Measurements from ENCODE around the gene RTN1.
A peak's percentile ranks its signal among the peaks of the same experiment; 100 is the strongest.
"Not testable (repeated sequence)": the region's sequence is repeated elsewhere in the genome, so short reads cannot be mapped to it uniquely, and the experiment has no call there.

RTN1 gene

DNA sequence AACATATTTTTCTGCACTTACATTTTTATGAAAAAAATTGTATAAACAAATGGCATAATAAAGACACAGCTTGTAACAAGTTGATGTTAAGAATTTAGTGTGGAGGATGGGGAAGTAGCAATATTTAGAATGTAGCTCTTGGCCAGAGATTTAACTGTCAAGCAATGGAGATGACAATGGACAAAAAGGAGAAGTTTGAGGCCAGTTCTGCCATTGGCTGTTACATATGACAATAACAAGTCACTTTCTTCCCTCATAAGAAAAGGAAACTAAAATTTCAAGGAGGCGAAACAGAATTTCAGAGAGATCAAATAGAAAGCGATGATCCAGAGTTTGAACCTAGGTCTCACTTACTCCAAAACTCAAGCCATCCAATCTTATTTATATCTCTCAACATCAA, 171.1 kb downstream of the RTN1 start:
- DNase-seq = no peak

DNA sequence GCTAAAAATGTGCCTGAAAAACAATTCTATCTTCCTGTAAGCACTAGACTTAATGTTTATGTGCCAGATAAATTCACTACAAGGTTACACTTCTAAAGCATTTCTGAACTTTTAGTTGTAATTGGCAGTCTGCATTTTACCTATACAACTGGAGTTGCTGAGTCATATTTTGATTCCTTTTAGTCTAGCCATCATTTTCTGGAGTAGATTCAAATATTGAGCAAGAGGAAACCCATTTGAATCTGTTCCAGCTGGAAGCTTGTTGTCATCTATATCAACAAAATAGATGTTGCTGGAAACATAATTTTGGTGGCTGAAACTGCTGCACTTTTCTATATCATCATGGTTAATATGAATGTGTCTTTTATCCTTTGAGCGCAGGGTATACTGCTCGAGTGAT, 171.8 kb downstream of the RTN1 start:
- no peak for DNase-seq

DNA sequence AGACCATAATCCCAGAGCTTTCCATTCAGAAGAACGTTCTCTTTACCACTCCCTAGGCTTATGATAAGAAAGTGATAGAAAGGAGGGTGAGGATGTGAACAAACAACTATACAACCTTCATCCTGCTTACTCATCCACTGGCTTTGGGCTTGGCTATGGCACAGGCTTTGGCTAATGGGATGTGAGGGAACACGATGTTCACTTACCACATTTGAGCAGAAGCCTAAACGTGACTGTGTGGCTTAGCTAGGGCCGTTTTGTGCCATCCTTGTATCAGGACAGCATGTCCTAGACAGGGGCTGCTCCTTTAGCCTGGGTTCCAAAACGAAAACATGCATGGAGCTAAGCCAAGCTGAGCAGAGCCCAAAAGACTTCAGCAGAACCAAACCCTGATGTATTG, 175.4 kb downstream of the RTN1 start:
- DNase-seq = no peak

DNA sequence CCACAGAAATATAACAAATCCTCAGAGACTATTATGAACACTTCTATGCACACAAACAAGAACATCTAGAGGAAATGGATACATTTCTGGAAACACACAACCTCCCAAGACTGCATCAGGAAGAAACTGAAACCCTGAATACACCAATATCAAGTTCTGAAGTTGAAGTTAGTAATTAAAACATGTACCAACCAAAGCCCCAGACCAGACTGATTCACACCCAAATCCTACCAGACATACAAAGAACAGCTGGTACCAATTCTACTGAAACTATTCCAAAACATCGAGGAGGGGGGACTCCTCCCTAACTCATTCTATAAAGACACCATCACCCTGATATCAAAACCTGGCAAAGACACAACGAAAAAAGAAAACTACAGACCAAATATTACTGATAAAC, 179.3 kb downstream of the RTN1 start:
- DNase-seq = no peak

DNA sequence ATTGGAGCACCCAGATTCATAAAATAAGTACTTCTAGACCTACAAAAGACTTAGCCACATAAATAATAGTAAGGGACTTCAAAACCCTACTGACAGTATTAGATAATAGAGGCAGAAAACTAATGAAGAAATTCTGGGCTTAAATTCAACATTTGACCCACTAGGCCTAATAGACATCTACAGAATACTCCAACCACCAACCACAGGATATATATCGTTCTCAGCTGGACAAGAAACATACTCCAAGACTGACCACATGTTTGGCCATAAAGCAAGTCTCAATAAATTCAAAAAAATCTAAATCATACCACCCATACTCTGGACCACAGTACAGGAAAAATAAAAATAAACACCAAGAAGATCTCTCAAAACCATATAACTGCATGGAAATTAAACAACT, 180.2 kb downstream of the RTN1 start:
- DNase-seq = no peak

DNA sequence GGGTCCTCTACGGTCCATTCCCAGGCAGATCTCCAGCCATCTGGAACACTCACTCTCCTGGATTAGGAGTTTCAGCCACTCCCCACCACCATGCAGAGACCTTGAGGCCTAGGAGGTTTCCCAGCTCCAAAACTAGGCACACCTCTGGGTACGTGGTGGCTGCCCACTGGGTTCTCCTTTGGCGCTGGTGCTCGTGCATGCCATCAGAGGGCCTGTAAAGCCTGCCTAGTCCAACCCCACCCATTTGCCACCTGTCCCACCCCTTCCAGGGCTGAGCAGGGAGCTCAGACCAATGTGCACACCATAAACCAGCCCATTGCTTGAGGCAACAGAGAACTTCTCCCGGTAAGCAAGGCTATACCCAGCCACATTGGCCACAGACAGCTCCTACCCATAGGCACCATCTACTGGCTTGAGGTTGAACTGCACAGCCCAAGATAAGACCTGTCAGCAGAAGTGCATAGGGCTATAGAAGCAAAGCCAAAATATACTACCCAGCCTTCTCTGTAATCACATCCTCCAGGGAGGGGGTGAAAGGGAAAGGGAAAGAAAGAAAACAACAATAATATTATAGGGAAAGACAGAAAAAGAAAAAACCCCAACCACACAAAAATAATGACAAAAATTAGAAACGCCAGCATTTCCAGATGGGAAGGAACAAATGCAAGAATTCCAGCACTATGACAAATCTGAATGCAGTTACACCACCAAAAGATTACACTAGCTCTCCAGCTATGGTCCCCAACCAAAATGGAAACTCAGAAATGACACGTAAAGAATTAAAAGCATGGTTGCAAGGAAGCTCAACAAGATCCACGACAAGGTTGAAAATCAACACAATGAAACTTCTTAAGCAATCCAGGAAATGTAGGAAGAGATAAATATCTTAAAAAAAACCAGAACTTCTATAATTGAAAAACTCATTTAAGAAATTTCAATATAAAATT, 182.1 kb downstream of the RTN1 start:
- DNase-seq = peak; percentile 37

DNA sequence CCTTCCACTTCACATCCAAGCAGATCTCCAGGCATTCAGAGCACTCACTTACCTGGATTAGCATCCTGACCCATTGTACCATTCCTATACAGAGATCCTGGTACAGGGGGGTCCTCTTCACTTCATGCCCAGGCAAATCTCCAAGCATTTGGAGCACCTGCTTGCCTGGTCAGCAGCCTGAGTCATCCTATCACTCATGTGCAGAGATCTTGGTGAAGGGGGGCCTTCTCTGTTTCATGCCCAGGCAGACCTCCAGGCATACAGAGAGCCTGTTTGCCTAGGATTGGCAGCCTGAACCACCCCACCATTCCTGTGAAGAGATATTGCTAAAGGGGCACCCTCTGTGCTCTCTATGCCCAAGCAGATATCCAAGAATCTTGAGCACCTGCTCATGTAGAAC, 182.9 kb downstream of the RTN1 start:
- DNase-seq = no peak

DNA sequence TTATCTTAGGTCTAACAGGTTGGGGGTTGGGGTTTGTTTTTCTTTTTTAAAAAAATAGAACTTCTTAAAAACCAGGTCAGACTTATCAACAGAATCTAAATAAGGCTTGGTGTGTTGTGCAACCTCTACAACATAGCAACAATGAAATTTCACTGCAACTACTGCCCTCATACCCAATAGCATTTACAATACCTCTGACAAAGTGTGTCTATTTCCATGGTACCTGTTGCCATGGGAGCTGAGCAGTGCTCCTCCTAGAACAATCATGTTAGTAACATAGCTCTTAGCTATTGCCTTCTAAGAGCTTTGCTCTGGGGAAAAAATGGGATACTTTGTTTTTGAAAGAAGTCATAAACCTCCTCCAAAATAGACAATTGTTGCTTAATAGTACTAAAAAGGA, 190.7 kb downstream of the RTN1 start:
- DNase-seq = no peak

DNA sequence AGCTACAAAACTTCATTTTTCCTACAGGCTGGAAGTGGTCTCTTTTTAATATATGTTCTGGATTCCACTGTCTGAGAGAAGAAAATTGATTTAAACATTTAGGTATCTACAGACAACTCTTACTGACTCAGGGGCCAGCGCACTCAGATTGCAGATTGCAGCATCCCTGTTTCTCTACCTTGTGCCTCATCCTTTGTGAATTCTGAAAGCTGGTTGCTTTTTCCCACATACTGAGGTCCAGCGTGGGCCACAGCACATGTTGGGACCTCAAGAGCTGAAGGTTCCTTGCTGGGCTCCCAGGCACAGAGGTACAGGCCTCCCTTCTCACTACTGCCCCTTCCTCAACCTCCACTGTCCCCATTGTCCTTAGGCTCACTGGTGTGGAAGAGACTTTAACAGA, 192.2 kb downstream of the RTN1 start:
- no peak for DNase-seq

DNA sequence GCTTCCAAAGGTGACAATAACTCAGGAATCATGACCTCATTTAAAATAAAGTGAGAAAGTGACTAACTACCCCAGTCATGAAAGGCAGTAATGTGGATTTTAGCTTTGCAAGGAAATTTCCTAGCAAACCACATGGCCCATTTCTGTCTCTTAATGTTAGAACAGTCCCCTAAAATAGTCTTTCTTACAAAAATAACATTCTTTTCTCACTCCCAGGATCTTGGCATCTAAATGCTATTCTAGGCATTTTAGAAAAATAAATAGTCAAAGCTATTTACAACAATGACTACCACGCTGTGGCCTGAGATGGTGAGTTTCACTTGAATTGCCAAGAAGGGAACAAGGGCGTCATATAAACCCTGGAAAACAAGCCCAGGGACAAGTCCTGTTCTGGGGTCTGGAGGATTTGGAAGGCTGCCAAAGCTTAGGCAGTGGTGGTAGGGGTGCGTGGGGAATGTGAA, 192.8 kb downstream of the RTN1 start:
- DNase-seq = no peak

DNA sequence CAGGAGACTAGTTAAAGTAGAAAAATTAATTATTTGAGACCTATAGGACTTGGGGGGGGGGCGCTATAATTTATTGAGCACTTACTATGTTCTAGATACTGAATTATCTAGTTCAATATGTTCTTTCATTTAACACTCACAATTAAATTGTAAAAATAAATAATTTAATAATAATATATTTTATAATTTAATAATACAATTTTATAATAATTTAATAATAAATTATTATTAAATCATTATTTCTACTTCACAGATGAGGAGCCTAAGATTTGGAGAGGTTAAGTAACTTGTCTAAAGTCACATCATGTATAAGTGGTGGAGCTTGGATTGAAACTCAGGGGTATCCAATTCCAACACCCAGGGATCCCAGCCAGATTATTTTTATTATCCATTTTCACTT, 195.2 kb downstream of the RTN1 start:
- DNase-seq = no peak

DNA sequence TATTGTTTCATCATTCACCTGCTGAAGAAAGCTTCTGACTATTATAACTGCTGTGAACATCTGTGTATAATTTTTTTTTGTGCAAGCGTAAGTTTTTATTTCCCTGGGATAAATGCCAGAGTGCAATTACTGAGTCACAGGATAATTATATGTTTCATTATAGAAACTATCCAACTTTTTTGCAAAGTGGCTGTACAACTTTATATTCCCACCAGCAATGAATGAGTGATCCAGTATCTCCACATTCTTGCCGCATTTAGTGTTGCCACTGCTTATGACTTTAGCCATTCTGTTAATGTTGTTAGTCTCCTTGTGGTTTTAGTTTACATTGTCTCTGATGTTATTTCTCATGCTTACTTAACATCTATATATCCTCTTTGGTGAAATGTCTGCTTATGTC, 205.8 kb downstream of the RTN1 start:
- DNase-seq = no peak

DNA sequence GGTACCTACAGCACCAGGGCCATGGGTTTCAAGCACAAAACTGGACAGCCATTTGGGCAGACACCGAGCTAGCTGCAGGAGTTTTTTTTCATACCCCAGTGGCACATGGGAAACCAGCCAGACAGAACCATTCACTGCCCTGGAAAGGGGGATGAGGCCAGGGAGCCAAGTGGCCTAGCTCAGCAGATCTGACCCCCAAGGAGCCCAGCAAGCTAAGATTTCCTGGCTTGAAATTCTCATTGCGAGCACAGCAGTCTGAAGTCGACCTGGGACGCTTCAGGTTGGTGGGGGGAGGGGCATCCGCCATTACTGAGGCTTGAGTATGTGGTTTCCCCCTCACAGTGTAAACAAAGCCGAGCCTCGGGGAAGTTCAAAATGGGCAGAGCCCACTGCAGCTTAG, 212.8 kb downstream of the RTN1 start:
- DNase-seq = no peak

DNA sequence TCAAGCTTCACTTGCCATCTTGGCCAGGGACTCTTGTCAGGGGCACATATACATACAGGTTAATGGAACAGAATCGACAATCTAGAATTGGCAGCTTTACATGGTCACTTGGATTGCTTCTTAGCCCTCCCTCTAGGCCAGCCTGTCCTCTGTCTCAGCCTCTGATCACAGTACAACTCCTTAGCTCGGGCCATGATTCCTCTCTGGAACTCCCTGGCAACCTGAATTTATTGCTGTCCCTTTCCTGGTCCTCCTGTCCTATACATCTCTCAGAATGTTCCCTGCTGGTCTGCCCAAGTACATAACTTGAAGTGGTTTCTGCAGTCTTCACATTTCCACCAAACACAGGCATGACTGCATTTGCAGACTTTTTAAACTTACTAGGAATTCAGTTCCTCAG, 214.1 kb downstream of the RTN1 start:
- no peak for DNase-seq

DNA sequence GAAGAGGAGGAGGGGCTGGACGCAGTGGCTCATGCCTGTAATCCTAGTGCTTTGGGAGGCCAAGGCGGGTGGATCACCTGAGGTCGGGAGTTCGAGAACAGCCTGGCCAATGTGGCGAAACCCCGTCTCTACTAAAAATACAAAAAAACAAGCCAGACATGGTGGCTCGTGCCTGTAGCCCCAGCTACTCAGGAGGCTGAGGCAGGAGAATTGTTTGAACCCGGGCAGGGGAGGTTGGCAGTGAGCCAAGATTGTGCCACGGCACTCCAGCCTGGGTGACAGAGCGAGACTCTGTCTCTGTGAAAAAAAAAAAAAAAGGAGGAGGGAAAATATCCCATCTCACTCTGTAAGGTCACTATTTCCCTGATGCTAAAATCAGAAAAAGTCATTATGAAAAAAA, 216.4 kb downstream of the RTN1 start:
- DNase-seq = not testable (repeated sequence)

DNA sequence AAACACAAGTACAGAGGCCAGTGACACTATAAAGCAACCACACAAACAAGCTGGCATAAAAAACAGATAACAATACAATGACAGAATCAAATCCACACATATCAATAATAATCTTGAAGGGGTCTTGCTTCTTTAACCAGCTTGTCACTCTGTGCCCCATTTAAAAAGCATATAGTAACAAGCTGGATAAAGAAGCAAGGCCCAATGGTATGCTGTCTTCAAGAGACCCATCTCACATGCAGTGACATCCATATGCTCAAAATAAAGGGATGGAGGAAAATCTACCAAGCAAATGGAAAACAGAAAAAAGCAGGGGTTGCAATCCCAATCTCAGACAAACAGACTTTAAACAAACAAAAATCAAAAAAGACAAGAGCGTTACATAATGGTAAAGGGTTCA, 223.7 kb downstream of the RTN1 start:
- DNase-seq = not testable (repeated sequence)

DNA sequence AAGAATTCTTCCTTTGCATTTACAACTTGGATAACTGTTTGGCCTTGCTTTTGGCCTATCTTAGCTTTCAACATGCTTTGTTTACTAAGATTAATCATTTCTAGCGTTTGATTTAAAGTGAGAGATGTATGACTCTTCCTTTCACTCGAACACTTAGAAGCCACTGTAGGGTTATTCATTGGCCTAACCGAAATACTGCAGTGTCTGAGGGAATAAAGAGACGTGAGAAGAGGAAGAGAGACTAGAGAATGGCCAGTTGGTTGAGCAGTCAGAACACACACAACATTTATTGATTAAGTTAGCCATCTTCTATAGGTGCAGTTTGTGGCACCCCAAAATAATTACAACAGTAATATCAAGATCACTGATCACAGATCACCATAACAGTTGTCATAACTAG, 231.7 kb downstream of the RTN1 start:
- no peak for DNase-seq

DNA sequence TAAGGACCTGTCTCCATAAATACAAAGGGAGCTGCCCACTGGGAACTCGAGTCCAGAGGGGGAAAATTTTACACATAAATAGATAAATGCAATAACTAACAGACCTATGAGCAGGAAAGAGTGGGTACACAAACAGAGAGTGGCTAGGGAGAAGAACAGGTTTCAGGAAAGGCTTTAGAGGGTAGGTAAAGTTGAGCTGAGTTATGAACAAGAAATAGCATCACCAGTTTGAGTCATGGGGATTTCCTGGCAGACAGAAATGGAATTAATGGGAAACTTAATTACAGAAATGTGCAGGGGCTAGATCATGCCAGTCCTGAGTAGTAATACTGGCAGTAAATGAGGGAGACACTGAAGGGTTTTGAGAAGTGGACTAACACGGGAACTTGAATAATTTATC, 236.0 kb downstream of the RTN1 start:
- no peak for DNase-seq

DNA sequence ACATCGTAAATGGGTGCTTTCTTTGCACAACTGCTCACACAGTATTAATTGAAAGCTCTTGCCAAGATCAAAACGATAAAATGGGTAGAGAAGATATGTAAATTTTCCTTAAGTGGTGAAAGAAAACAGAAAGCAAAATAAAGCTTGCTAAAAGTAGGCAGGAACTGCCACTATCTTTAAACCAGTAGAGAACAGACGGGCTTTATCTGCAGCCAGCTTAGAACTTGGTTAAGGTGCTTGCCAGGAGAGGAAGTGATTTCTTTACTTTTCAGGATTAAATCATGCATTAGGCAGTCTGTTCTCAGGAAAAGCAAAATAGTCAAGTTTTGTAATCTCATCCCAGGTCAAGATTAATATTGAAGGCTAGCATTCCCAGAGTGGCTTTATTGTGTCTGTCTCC, 237.1 kb downstream of the RTN1 start:
- DNase-seq = no peak

DNA sequence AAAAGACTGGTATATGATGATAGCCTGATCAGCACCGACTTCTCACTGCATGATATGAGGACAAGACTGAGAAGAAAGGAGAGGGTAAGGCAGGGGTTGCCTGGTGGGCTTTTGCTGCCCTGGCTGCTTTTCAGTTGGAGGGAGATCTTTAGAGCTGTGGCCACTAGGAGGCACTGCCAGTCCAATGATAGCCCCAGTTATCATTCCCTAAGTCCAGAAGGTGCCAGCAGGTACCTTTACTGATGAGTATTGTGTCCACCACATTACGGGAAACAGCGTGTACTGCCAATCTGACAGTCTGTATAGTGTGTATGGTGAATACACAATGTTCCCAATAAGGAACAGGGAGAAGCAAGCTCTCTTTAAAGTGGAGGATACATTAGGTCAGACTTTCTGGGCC, 238.2 kb downstream of the RTN1 start:
- no peak for DNase-seq

DNA sequence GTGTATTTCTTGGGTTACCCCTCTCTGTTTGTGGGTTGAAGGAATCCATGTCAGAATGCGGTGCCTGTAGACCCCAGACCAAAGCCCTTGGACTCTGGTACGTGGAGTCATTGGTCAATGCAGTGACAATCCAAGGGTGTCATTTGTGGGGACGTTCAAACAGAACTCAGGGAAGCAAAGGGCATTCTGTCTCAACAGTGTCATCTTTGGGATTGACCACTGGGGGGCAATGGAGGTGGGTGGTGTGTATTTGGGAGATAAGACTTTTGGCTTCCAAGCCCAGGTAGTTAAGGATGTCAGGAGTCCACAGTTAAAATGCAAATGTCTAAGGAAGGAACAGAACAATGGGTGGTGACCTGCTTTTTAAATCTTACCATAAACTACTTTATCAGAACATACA, 239.3 kb downstream of the RTN1 start:
- no peak for DNase-seq

DNA sequence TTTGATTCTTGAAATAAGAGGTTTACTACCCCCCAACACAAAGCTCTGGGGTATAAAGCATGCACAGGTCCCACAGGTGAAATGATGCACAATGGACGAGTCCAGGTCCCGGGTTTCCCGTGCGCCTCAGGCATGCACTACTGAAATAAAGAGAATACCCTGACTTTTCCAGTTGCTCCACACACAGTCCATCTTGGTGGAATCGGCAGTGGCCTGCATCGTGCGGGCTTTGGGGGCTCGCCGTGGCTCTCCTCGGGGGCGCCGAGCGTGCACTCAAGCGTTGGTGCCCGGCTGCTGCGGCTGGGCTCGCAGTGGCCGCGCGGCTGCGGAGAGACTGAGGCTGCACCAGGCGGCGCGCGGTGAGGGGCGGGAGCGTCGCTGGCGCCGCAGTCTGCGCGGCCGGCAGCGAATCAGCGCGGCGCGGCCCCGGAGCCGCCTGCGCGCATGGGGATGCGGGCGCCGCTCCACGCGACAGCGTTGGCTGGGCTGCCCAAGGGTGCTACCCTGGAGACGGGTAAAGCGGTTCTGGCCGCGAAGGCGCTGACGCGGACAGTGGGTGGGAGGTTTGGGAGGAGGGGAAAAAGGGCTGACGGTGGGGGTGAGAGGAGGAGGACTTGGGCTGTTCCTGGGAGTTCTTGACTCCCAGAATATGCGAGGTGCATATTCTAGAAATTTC, 240.2 kb downstream of the RTN1 start:
- DNase-seq = peak; percentile 18

DNA sequence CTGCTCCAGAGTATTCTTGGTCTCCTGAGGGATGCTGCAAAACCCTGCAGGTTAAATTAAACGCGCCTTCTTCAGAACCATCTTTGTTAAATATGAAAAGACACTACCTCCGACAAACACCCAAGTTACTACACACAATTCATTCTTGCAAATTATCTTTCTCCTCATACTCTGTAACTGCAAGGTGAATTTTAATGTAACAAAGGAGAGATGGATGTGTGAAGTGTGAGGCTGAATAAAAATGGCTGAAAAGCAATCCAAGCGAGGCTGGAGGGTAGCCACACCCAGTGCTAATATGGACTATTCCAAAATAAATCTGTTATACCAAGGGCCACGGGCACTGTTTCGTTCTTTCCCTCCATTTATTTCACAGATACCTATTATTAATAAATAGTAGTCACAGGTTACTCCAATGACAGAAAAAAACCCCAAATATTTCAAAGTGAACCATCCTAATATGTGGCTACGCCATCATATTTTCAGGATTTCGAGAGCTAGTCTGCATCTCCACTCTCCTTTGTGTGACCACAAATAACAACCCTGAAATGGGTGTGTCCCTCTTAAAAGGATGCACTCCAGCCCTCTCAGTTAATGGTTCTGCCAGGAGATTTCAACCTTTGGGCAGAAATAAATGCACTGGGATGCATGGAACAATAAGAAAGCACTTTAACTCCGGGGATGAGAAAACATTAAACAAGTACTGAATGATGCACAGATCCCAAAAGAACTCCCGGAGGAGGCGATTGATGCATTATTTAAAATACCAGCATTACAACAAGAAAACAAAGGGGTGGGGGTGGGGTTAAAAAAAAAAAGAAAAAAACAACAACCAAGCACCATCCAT, 240.9 kb downstream of the RTN1 start:
- DNase-seq = no peak
